Measurements from ENCODE around the gene ZNF609. TPM values are rescaled to one million over a fixed set of nuclear protein-coding genes. Genes with fewer than 3 reads are reported as not detected.
A peak's percentile ranks its signal among the peaks of the same experiment; 100 is the strongest.

ZNF609 gene, protein sequence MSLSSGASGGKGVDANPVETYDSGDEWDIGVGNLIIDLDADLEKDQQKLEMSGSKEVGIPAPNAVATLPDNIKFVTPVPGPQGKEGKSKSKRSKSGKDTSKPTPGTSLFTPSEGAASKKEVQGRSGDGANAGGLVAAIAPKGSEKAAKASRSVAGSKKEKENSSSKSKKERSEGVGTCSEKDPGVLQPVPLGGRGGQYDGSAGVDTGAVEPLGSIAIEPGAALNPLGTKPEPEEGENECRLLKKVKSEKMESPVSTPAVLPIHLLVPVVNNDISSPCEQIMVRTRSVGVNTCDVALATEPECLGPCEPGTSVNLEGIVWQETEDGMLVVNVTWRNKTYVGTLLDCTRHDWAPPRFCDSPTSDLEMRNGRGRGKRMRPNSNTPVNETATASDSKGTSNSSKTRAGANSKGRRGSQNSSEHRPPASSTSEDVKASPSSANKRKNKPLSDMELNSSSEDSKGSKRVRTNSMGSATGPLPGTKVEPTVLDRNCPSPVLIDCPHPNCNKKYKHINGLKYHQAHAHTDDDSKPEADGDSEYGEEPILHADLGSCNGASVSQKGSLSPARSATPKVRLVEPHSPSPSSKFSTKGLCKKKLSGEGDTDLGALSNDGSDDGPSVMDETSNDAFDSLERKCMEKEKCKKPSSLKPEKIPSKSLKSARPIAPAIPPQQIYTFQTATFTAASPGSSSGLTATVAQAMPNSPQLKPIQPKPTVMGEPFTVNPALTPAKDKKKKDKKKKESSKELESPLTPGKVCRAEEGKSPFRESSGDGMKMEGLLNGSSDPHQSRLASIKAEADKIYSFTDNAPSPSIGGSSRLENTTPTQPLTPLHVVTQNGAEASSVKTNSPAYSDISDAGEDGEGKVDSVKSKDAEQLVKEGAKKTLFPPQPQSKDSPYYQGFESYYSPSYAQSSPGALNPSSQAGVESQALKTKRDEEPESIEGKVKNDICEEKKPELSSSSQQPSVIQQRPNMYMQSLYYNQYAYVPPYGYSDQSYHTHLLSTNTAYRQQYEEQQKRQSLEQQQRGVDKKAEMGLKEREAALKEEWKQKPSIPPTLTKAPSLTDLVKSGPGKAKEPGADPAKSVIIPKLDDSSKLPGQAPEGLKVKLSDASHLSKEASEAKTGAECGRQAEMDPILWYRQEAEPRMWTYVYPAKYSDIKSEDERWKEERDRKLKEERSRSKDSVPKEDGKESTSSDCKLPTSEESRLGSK (N-terminal part only)
- 10 to 100 TPM; 10.9 to 25.2 (median 13.9) TPM for total RNA-seq
- 1 to 10 TPM; 4.2 to 6.0 TPM for polyA plus RNA-seq

DNA sequence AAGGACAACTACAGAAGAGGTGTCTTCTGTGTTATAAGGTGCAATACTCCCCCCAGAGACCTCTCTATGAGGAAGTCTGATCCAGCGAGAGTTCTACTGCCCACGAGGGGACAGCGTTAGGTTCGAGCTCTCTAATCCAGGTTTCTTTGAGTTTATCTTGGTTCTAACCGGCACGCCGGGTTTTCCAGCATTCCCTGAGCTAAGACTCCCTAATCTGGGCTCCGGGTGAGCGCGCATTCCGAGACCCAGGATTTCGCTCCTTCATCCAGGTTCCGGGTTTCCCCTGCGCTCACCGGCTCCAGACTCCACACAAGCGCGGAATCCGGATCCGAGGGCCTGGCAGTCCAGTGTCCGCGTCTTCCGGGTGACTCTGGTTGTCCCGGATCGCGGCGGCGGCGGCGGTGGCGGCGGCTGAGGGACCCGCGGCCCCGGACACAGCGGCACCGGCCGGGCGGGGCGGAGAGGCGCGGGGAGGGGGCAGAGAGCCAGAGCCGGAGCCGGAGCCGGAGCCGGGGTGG is at the start of gene ZNF609:
Gene ZNF609, plus strand, starts transcription at position 373 of the 518 bp plus-strand sequence. CDS start 38,842 bp downstream, outside the sequence.
- H3K27ac ChIP-seq: peak within 1 kb of the TSS in 3 of 4 donors; percentile 48 to 81 (median 75)
- intact Hi-C loops (cut with DNase I): no loop called here
- no peaks in the 10 kb centered on the region for H3K9me3 ChIP-seq
- TF ChIP-seq, protein P1, sequence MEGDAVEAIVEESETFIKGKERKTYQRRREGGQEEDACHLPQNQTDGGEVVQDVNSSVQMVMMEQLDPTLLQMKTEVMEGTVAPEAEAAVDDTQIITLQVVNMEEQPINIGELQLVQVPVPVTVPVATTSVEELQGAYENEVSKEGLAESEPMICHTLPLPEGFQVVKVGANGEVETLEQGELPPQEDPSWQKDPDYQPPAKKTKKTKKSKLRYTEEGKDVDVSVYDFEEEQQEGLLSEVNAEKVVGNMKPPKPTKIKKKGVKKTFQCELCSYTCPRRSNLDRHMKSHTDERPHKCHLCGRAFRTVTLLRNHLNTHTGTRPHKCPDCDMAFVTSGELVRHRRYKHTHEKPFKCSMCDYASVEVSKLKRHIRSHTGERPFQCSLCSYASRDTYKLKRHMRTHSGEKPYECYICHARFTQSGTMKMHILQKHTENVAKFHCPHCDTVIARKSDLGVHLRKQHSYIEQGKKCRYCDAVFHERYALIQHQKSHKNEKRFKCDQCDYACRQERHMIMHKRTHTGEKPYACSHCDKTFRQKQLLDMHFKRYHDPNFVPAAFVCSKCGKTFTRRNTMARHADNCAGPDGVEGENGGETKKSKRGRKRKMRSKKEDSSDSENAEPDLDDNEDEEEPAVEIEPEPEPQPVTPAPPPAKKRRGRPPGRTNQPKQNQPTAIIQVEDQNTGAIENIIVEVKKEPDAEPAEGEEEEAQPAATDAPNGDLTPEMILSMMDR (IDR thresholded peaks at IDR 0.05): no peak
- no peaks in the 10 kb centered on the region for H3K36me3 ChIP-seq
- H3K27me3 ChIP-seq: no peaks in the 10 kb centered on the region
- peaks cover 28 to 50% (median 29%) of the 10 kb centered on the region in 3 donors for H3K4me1 ChIP-seq
- DNase-seq (peak; percentile 90 to 96 (median 94)), ATAC-seq (peak; percentile 86 to 89 (median 88)), FAIRE-seq (no peak)
- WGBS, 2 donors: 1 to 3% methylated on average over 33 to 45 of the region's 45 CpGs
- H3K4me3 ChIP-seq: peak within 1 kb of the TSS; percentile 36 to 61 (median 56)

DNA sequence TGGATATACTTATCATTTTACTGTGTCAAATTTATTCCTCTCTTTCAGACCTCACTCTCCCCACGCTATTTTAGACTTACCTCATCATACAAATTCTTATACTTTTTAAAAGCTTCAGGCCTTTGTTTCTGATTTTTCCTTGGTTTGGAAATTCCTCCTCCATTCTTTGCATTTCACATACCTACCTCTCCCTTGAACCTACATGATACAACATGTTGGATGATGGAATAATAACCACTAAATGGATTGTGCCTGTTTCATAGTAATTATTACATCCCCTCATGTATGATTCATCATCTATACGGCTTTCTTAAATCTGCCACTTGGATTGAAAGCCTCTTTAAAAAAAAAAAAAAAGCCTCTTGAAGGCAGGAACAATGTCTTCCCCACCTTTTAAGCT is 48.2 kb upstream of the ZNF609 start:
- intact Hi-C loops (cut with DNase I): no loop called here
- ATAC-seq: no peak
- Histone ChIP-seq H3K27ac (no peak overlapping the region), H3K4me1 (no peaks in the 10 kb centered on the region), H3K36me3 (peaks cover 0 to 58% (median 3%) of the 10 kb centered on the region in 3 donors), H3K9me3 (no peaks in the 10 kb centered on the region), H3K4me3 (no peak overlapping the region), H3K27me3 (no peaks in the 10 kb centered on the region)
- no peak for FAIRE-seq
- 93% methylated on average over 2 of the region's 2 CpGs for whole genome bisulfite sequencing, 2 donors
- DNase-seq: no peak
- TF ChIP-seq, protein P1 (IDR thresholded peaks at IDR 0.05): no peak

DNA sequence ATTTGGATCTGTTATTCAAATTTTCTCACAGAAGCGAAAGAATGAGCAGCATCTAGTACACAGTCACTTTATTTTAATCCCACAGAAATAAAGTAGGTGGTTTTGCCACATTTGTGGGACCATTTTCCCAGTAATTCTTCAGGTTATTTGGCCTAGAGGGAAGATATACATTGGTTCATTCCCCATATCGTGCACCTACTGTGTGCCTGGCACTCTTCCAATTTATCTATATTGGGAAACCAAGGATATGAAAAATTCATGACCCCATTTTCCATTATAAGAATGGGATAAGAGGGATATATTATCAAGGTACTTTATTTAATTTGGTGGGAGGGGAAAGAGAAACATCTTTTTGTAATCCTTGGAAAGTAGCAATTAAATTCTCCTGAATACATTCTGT is 37.7 kb upstream of the ZNF609 start:
- WGBS, 2 donors: 87 to 90% methylated on average over 2 of the region's 2 CpGs
- Histone ChIP-seq H3K4me1 (peaks cover 0 to 12% (median 7%) of the 10 kb centered on the region in 3 donors), H3K27ac (no peak overlapping the region), H3K4me3 (no peak overlapping the region), H3K27me3 (no peaks in the 10 kb centered on the region), H3K36me3 (peaks cover 0 to 51% (median 16%) of the 10 kb centered on the region in 3 donors), H3K9me3 (no peaks in the 10 kb centered on the region)
- TF ChIP-seq, protein P1 (IDR thresholded peaks at IDR 0.05): no peak
- intact Hi-C loops (cut with DNase I): loop anchor here in 1 of 3 donors (10.0 kb wide), 2 partner anchors 232 to 262 kb away; no protein-coding TSS in a partner anchor
- no peak for FAIRE-seq
- no peak for DNase-seq
- ATAC-seq: no peak

DNA sequence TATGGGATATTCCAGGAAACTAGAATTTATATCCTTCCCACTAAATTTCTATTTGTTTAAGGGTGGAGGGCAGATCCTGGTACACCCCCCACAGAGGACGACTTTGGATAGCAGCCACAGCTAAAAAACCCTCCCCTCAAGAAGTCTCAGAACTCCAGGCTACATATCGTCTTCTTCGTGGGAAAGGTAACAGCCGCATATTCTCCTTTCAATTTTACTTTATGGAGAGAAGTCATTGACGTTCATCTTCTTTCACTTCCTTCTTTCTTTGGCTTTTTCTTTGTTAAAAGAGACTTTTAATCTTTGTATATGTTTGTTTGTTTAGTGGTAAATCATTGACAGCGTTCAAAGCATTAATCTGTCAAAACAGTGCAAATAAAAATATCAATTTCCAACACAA is 36.4 kb upstream of the ZNF609 start:
- Histone ChIP-seq H3K27ac (no peak overlapping the region), H3K36me3 (peaks cover 0 to 45% (median 10%) of the 10 kb centered on the region in 3 donors), H3K27me3 (no peaks in the 10 kb centered on the region), H3K4me1 (peaks cover 0 to 12% (median 7%) of the 10 kb centered on the region in 3 donors), H3K4me3 (no peak overlapping the region), H3K9me3 (no peaks in the 10 kb centered on the region)
- no peak for FAIRE-seq
- intact Hi-C loops (cut with DNase I): loop anchor here in 1 of 3 donors (10.0 kb wide), 2 partner anchors 231 to 261 kb away; no protein-coding TSS in a partner anchor
- ATAC-seq: peak in 2 of 4 donors; percentile 15 to 19
- TF ChIP-seq, protein P1 (IDR thresholded peaks at IDR 0.05): no peak
- no peak for DNase-seq
- WGBS, 2 donors: 28 to 32% methylated on average over 6 of the region's 6 CpGs

Data from pancreas (tissue), 10 donors.